GM21360 (cell line): ENCODE results near the gene UNC50.

Experiments
- ATAC-seq: cut with Tn5 transposase; IDR thresholded peaks from one replicate; pipeline ENCODE4 v1.9.1; 2021; ENCODE audit warnings: mild to moderate bottlenecking, moderate library complexity; ENCODE audit not compliant: unreplicated experiment

Gene UNC50

DNA sequence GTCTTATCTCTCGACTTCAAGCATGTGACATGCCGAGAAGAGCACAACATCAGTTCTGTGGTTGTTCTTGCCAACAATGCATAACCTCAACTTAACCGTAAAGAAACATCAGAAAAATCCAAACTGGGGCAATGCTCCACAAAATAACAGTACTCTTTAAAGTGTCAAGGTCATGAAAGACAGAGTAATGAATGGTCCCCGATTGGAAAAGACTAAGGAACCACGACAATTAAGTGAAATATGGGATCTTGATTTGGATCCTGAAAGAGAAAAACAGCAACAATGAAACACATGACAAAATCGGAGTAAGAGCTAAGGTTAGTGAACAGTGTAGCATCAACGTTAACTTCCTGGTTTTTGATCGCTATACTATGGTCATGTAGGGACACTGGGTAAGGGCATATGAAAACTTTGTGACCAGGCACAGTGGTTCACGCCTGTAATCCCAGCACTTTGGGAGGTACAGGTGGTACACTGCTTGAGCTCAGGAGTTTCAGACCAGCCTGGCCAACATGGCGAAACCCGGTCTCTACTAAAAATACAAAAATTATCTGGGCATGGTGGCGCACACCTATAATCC is 55.2 kb downstream of the UNC50 start:
- ATAC-seq = no peak

DNA sequence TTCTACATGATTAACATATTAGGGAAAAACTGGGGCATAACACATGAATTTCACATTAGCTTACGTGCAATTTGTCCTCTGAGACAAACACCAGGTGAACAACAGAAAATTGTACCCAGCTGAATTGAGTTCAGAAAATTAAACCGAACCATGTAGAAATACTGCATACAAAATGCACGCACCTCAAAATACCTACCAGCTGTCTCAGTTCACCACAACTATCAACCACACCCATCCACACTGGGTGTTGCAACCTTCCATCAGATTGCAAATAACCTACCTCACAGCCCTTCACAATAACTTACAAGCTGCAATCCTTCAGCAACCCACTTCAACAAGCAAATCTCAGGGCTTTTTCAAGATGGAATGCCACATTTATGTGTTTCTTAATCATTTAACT is 55.9 kb downstream of the UNC50 start:
- ATAC-seq = no peak

DNA sequence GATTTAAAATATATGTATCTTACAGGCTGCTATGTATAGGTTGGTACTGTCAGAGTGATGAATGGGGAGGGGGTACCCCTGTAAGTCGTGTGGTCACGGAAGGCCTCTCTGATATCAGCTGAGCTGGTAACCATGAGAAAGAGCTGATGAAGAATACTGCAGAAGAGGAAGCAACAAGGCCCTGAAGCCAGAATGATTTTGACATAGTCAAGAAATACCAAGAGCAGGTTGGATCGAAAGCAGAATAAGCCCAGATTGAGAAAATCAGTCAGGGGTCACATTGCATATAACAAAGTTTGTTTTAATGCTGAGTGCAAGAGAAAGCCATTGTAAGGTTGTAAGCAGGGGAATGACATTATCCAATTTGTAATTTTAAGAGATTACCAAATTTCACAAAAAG is 57.3 kb downstream of the UNC50 start:
- ATAC-seq = no peak
